Spleen (tissue), 7 donors: ENCODE data around the gene FAM234B.

Experiments used
- POLR2A ChIP-seq, 3 donors: fragments of 450-650 bp; IDR thresholded peaks; one replicate each; pipeline ENCODE4 v1.5.1; 2017; ENCODE audit warnings: antibody characterized with exemption in 3 of 3, mild to moderate bottlenecking in 1 of 3
- TF ChIP-seq, protein P1 (sequence below), 11 experiments: fragments of 200-600 bp in 7 of 11; fragments of 450-650 bp in 4 of 11; sonication (generic) in 4 of 11; IDR thresholded peaks in 8 of 11; conservative IDR thresholded peaks in 3 of 11; 1 replicate in 7 of 11; 2 replicates in 4 of 11; pipeline versions ENCODE4 v1.4.0 to v1.8.0; 2016 to 2021; ENCODE audit warnings: antibody characterized with exemption in 11 of 11, inconsistent platforms in 4 of 11, mild to moderate bottlenecking in 1 of 11
- donor health status: DM: no; HTN: no; CAD: no; lungs with moderate emphysema.
- donor health status: DM: no; HTN: no; CAD: no.
- donor health status: DM: no; HTN: no; CAD: no.

DNA sequence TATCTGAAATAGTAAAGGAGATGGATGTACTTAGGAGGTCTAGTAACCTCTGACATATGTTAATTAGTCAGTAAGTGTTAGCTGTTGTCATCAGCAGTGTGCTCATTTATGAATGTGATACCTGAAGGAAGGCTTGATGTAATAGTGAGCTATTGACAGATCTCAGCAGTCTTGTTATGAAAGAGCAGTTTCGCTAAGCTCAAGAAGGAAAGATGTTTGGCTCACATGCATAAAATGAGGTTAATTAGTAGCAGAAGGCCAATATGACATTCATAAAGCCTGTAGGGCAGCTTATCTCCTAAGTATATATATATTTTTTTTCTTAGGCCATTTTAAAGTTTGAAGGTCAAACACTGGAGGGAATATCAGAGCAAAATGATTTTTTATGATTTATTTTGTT, 2.8 kb downstream of the FAM234B start:
- TF ChIP-seq, protein P1, sequence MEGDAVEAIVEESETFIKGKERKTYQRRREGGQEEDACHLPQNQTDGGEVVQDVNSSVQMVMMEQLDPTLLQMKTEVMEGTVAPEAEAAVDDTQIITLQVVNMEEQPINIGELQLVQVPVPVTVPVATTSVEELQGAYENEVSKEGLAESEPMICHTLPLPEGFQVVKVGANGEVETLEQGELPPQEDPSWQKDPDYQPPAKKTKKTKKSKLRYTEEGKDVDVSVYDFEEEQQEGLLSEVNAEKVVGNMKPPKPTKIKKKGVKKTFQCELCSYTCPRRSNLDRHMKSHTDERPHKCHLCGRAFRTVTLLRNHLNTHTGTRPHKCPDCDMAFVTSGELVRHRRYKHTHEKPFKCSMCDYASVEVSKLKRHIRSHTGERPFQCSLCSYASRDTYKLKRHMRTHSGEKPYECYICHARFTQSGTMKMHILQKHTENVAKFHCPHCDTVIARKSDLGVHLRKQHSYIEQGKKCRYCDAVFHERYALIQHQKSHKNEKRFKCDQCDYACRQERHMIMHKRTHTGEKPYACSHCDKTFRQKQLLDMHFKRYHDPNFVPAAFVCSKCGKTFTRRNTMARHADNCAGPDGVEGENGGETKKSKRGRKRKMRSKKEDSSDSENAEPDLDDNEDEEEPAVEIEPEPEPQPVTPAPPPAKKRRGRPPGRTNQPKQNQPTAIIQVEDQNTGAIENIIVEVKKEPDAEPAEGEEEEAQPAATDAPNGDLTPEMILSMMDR (IDR thresholded peaks at IDR 0.05 in 8 of 11, conservative IDR thresholded peaks at IDR 0.05 in 3 of 11): no peak
- no peak for TF ChIP-seq POLR2A (IDR thresholded peaks at IDR 0.05)
